Activated CD8-positive, alpha-beta T cell treated with anti-CD3 and anti-CD28 coated beads for 36 hours (primary cell): Measurements from ENCODE around the gene VAC14. TPM values are rescaled to one million over a fixed set of nuclear protein-coding genes. Genes with fewer than 3 reads are reported as not detected.

Source experiments
- ATAC-seq: fragments of 200-7000 bp; cut with Tn5 transposase; one replicate; pipeline ENCODE4 v1.10.0; 2021; ENCODE audit warnings: mild to moderate bottlenecking, moderate library complexity
- CTCF ChIA-PET: fragments of 350-600 bp; sonication (Branson Sonifier 250); formaldehyde crosslinking; loops from one replicate; lab custom pipeline; 2021; ENCODE audit warnings: antibody characterized with exemption; lab: Charles Lee
- POLR2A ChIA-PET: fragments of 350-600 bp; sonication (Branson Sonifier 250); formaldehyde crosslinking; loops from one replicate; lab custom pipeline; 2021; ENCODE audit warnings: antibody characterized with exemption; lab: Charles Lee
- DNase-seq: peaks from one replicate; pipeline ENCODE4 v3.0.0-alpha.2; 2020
- H3K27ac Mint-ChIP-seq: one replicate; pipeline ENCODE4 v1.8.0; 2021; ENCODE audit warnings: mild to moderate bottlenecking, mixed read lengths
- H3K27me3 Mint-ChIP-seq: one replicate; pipeline ENCODE4 v1.8.0; 2021; ENCODE audit warnings: mixed read lengths
- H3K36me3 Mint-ChIP-seq: one replicate; pipeline ENCODE4 v1.8.0; 2021; ENCODE audit warnings: low read depth, mixed read lengths
- H3K4me1 Mint-ChIP-seq: one replicate; pipeline ENCODE4 v1.8.0; 2021; ENCODE audit warnings: low read depth, mixed read lengths
- H3K4me3 Mint-ChIP-seq: one replicate; pipeline ENCODE4 v1.8.0; 2021; ENCODE audit warnings: mild to moderate bottlenecking, moderate library complexity, mixed read lengths
- H3K9me3 Mint-ChIP-seq: one replicate; pipeline ENCODE4 v1.8.0; 2021; ENCODE audit warnings: mixed read lengths
- intact Hi-C: fragments of 100-400 bp; cut with micrococcal nuclease; formaldehyde crosslinking; loops from one replicate; pipeline ENCODE4 v1.10.0; 2022
- total RNA-seq, 2 experiments: library from RNA; stranded (reverse); gene quantifications; one replicate each; pipeline ENCODE4 v1.2.3, GENCODE V29; 2021
- TF ChIP-seq, protein P1 (sequence below): fragments of 200-600 bp; IDR thresholded peaks from one replicate; pipeline ENCODE4 v1.8.0; 2022; ENCODE audit warnings: antibody characterized with exemption, mild to moderate bottlenecking

Gene VAC14
- total RNA-seq, 2 experiments from 2014 or later = 27.6 TPM

DNA sequence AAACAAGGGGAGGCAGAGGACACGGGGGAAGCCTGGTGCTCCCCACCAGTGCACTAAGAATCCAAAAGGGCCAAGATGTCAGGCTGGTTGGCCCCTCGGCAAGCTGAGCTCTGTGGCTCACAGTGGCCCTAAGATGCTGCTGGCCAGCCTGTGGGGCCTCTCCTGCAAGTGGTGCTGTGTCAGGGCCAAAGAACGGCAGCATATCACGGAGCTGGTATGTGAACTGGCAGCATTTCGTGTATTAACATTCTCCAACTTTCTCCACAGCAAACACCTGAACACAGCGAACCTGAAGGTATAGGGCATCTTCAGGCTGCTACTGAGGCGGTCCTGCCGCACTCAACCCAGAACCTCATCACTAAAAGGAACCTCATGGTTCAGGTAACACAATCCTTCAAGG lies 34.8 kb downstream of the VAC14 start:
- ATAC-seq (no peak), DNase-seq (no peak)
- H3K27ac Mint-ChIP-seq = no peak overlapping the region
- peaks cover 11% of the 10 kb centered on the region for H3K36me3 Mint-ChIP-seq
- CTCF ChIA-PET = interaction anchor here (1.4 kb wide), 1 partner anchor 10 kb away, joined by 3 read pairs; no protein-coding TSS in a partner anchor
- H3K4me3 Mint-ChIP-seq = no peak overlapping the region
- H3K9me3 Mint-ChIP-seq = no peaks in the 10 kb centered on the region
- TF ChIP-seq, protein P1, sequence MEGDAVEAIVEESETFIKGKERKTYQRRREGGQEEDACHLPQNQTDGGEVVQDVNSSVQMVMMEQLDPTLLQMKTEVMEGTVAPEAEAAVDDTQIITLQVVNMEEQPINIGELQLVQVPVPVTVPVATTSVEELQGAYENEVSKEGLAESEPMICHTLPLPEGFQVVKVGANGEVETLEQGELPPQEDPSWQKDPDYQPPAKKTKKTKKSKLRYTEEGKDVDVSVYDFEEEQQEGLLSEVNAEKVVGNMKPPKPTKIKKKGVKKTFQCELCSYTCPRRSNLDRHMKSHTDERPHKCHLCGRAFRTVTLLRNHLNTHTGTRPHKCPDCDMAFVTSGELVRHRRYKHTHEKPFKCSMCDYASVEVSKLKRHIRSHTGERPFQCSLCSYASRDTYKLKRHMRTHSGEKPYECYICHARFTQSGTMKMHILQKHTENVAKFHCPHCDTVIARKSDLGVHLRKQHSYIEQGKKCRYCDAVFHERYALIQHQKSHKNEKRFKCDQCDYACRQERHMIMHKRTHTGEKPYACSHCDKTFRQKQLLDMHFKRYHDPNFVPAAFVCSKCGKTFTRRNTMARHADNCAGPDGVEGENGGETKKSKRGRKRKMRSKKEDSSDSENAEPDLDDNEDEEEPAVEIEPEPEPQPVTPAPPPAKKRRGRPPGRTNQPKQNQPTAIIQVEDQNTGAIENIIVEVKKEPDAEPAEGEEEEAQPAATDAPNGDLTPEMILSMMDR = no peak
- POLR2A ChIA-PET = interaction anchor here (0.5 kb wide), 1 partner anchor 713 kb away, joined by 3 read pairs; no protein-coding TSS in a partner anchor
- intact Hi-C loops = no loop called here
- no peaks in the 10 kb centered on the region for H3K27me3 Mint-ChIP-seq
- H3K4me1 Mint-ChIP-seq = no peaks in the 10 kb centered on the region

DNA sequence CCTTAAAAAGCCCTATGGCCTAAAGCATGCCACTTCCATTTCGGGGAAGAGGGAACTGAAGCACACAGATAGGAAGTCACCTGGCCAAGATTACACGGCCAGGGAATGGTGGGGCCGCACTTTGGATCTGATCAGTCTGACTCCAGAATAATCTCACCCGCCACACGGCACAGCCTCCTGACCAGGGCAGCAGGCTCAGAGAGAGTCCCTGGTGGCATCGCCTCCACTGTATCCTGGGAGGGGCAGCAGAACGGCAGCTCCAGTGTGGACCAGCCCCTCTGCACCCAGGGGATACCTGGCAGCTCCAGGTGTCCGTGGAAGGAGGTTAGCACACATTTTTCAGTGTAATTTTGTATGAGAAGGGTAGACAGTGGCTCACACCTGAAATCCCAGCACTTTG lies 35.5 kb downstream of the VAC14 start:
- CTCF ChIA-PET = no interaction called here
- H3K4me1 Mint-ChIP-seq = peaks cover 3% of the 10 kb centered on the region
- no peak for ATAC-seq
- intact Hi-C loops = no loop called here
- TF ChIP-seq, protein P1 = no peak
- no peaks in the 10 kb centered on the region for H3K27me3 Mint-ChIP-seq
- no peak overlapping the region for H3K27ac Mint-ChIP-seq
- POLR2A ChIA-PET = interaction anchor here (1.0 kb wide), 1 partner anchor 54 kb away, joined by 3 read pairs; no protein-coding TSS in a partner anchor
- H3K4me3 Mint-ChIP-seq = no peak overlapping the region
- peaks cover 9% of the 10 kb centered on the region for H3K36me3 Mint-ChIP-seq
- DNase-seq = no peak
- H3K9me3 Mint-ChIP-seq = no peaks in the 10 kb centered on the region

DNA sequence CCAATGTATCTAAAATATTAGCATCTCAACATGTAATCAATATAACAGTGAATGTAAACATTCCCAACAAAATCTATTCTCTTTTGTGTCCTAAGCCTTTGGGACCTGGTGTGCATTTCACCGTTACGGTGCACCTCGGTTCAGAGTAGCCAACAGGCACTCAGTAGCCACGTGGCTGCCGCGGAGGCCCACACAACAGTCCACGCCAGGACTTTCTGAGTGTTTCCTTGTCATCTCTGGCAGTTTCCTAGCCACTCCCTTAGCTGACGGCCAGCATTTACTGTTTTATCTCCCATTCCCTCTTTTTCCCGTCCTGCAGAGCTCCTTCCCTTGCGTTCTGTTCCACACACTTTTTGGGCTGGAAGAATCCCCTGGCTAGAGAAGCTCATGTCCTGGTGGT lies 36.3 kb downstream of the VAC14 start:
- ATAC-seq (no peak), DNase-seq (no peak)
- peaks cover 4% of the 10 kb centered on the region for H3K4me1 Mint-ChIP-seq
- POLR2A ChIA-PET = interaction anchor here (1.0 kb wide), 1 partner anchor 53 kb away, joined by 3 read pairs; no protein-coding TSS in a partner anchor
- CTCF ChIA-PET = no interaction called here
- H3K36me3 Mint-ChIP-seq = peaks cover 7% of the 10 kb centered on the region
- H3K27me3 Mint-ChIP-seq = no peaks in the 10 kb centered on the region
- TF ChIP-seq, protein P1 = no peak
- intact Hi-C loops = no loop called here
- no peak overlapping the region for H3K4me3 Mint-ChIP-seq
- no peaks in the 10 kb centered on the region for H3K9me3 Mint-ChIP-seq
- H3K27ac Mint-ChIP-seq = no peak overlapping the region

DNA sequence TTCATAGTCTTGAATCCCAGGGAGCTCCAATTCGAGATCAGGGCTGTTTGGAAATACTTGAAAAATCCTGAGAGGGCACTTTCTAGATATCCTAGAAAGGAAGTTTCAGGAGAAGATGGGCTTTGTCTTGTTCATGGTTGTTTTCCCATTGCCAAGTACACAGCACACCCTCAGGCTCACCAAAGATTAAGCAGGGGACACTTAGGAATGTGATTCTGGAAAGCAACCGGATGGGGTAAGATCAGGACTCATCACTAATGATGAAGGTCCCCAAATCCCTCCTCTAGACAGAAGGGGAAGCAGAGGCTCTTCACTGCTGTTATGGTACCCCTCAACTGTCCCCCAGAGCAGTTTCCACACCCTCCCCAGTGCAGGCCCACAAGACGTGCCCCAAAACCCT lies 40.7 kb downstream of the VAC14 start:
- no peak overlapping the region for H3K27ac Mint-ChIP-seq
- ATAC-seq (no peak), DNase-seq (no peak)
- CTCF ChIA-PET = interaction anchor here (2.5 kb wide), 1 partner anchor 11 kb away, joined by 19 read pairs; no protein-coding TSS in a partner anchor
- no peaks in the 10 kb centered on the region for H3K9me3 Mint-ChIP-seq
- H3K4me3 Mint-ChIP-seq = no peak overlapping the region
- H3K27me3 Mint-ChIP-seq = no peaks in the 10 kb centered on the region
- H3K4me1 Mint-ChIP-seq = peaks cover 4% of the 10 kb centered on the region
- TF ChIP-seq, protein P1 = no peak
- intact Hi-C loops = no loop called here
- POLR2A ChIA-PET = no interaction called here
- peaks cover 6% of the 10 kb centered on the region for H3K36me3 Mint-ChIP-seq

DNA sequence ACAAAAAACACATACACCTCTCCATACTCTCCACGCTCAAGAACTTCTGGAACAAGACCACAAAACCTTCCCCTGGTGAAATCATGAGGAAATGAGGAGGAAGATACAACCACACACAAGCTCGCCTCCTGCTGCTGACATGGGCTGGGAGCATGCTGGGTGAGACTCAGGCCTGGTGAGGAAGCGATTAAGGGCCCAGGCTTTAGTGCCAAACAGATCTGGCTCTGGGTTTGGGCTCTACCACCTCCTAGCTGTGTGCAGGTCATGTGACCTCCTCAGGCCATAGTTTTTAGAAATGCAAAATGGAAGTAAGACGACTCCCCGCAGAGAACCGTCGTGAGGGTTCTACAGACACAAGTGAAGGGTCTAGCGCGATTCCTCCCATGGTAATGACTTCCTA lies 41.3 kb downstream of the VAC14 start:
- Mint-ChIP-seq H3K4me1 (peaks cover 4% of the 10 kb centered on the region), H3K27ac (no peak overlapping the region), H3K4me3 (no peak overlapping the region), H3K27me3 (no peaks in the 10 kb centered on the region), H3K9me3 (no peaks in the 10 kb centered on the region), H3K36me3 (peaks cover 8% of the 10 kb centered on the region)
- ATAC-seq (no peak), DNase-seq (no peak)
- intact Hi-C loops = no loop called here
- POLR2A ChIA-PET = no interaction called here
- TF ChIP-seq, protein P1 = no peak
- CTCF ChIA-PET = interaction anchor here (2.5 kb wide), 1 partner anchor 11 kb away, joined by 19 read pairs; no protein-coding TSS in a partner anchor
